Measurements from ENCODE around the gene HOXC11. TPM values are rescaled to one million over a fixed set of nuclear protein-coding genes. Genes with fewer than 3 reads are reported as not detected.

The HOXC11 gene
- total RNA-seq, 1 donor from 2014 or later = not detected

DNA sequence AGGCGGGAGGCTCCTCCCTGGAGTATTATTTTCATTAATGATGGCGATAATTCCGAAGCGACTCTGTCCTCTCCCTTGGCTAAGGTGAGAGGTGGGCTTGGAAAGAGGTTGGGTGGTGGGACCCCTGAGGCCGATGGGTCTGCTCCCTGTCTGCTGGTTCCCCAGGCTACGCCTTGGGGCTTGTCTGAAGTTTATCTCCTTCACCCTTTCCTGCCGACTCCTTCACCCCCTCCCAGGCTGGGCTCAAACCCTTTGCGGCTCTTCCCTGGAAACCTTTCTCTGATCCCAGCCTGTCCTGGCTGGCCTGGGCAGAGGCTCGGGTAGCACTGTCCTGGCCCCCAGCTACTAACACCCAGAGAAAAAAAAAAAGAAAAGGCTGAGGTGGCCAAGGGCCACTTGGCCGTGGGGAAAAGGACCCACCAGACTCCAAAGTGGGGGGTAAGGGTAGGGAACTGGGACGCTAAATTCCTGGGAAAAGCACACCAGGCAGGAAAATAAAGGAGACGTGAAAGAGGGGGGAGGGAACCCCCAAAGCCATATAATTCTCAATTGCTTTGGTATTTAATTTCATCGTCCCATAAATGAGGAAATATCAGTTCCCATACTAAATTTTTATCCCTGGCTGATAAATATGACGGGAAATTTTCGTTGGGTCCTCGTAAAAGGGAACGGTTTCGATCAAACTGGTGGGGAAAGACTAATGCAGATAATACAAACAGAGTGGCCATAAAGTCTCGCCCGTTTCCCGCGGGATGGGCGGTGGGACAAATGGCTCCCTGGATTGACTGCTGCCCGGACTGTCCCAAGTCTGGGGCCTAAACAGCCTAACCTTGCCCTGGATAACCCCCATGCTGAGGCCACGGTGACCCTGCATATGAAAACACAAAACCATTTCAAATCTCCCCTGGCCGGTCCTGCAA, 10.0 kb downstream of the HOXC11 start:
- H3K36me3 Mint-ChIP-seq (ENCODE audit: unreplicated experiment) = no peaks in the 10 kb centered on the region
- H3K27ac Mint-ChIP-seq (ENCODE audit: unreplicated experiment) = no peak overlapping the region
- no peaks in the 10 kb centered on the region for H3K9me3 Mint-ChIP-seq (ENCODE audit: unreplicated experiment)
- DNase-seq (ENCODE audit: extremely low spot score, unreplicated experiment) = no peak
- TF ChIP-seq, protein P1, sequence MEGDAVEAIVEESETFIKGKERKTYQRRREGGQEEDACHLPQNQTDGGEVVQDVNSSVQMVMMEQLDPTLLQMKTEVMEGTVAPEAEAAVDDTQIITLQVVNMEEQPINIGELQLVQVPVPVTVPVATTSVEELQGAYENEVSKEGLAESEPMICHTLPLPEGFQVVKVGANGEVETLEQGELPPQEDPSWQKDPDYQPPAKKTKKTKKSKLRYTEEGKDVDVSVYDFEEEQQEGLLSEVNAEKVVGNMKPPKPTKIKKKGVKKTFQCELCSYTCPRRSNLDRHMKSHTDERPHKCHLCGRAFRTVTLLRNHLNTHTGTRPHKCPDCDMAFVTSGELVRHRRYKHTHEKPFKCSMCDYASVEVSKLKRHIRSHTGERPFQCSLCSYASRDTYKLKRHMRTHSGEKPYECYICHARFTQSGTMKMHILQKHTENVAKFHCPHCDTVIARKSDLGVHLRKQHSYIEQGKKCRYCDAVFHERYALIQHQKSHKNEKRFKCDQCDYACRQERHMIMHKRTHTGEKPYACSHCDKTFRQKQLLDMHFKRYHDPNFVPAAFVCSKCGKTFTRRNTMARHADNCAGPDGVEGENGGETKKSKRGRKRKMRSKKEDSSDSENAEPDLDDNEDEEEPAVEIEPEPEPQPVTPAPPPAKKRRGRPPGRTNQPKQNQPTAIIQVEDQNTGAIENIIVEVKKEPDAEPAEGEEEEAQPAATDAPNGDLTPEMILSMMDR (IDR thresholded peaks at IDR 0.05) = no peak
- H3K4me1 Mint-ChIP-seq (ENCODE audit: unreplicated experiment) = peaks cover 11% of the 10 kb centered on the region
- peaks cover 95% of the 10 kb centered on the region for H3K27me3 Mint-ChIP-seq (ENCODE audit: unreplicated experiment)
- H3K4me3 Mint-ChIP-seq (ENCODE audit: unreplicated experiment) = no peak overlapping the region

GRCh38 chr12:53983568-53983949, 10.6 kb downstream of the HOXC11 start:
- H3K27me3 Mint-ChIP-seq (ENCODE audit: unreplicated experiment) = peaks cover 95% of the 10 kb centered on the region
- TF ChIP-seq, protein P1 (IDR thresholded peaks at IDR 0.05) = no peak
- no peak for DNase-seq (ENCODE audit: extremely low spot score, unreplicated experiment)
- no peak overlapping the region for H3K4me3 Mint-ChIP-seq (ENCODE audit: unreplicated experiment)
- H3K36me3 Mint-ChIP-seq (ENCODE audit: unreplicated experiment) = no peaks in the 10 kb centered on the region
- H3K4me1 Mint-ChIP-seq (ENCODE audit: unreplicated experiment) = peaks cover 11% of the 10 kb centered on the region
- H3K9me3 Mint-ChIP-seq (ENCODE audit: unreplicated experiment) = no peaks in the 10 kb centered on the region
- no peak overlapping the region for H3K27ac Mint-ChIP-seq (ENCODE audit: unreplicated experiment)

- no peak overlapping the region for H3K27ac Mint-ChIP-seq (ENCODE audit: unreplicated experiment)
- H3K9me3 Mint-ChIP-seq (ENCODE audit: unreplicated experiment) = no peaks in the 10 kb centered on the region
- peaks cover 95% of the 10 kb centered on the region for H3K27me3 Mint-ChIP-seq (ENCODE audit: unreplicated experiment)
- H3K4me3 Mint-ChIP-seq (ENCODE audit: unreplicated experiment) = no peak overlapping the region
- DNase-seq (ENCODE audit: extremely low spot score, unreplicated experiment) = no peak
- no peaks in the 10 kb centered on the region for H3K36me3 Mint-ChIP-seq (ENCODE audit: unreplicated experiment)
- TF ChIP-seq, protein P1 (IDR thresholded peaks at IDR 0.05) = no peak
- peaks cover 12% of the 10 kb centered on the region for H3K4me1 Mint-ChIP-seq (ENCODE audit: unreplicated experiment)
Measured at GRCh38 chr12:53983950-53984572, 11.1 kb downstream of the HOXC11 start.

DNA sequence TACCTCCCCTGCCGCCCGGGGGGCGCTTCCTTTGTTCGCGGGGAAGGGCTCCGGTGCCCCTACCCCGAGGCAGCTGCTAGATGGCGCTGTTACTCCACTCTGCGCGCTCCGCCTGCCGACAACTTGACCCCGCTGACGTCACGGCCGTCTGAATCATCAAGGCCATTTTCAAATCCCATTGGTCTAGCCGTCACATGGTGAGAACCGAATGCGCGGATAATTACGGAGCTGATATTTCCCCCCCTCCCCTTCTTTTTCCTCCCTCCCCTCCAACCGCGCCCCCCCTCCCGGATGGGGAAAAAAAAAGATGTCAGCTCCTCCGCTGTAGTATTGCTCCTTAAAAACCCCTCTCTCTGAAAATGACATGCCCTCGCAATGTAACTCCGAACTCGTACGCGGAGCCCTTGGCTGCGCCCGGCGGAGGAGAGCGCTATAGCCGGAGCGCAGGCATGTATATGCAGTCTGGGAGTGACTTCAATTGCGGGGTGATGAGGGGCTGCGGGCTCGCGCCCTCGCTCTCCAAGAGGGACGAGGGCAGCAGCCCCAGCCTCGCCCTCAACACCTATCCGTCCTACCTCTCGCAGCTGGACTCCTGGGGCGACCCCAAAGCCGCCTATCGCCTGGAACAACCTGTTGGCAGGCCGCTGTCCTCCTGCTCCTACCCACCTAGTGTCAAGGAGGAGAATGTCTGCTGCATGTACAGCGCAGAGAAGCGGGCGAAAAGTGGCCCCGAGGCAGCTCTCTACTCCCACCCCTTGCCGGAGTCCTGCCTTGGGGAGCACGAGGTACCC, 12.2 kb downstream of the HOXC11 start, which contains the start of gene HOXC10:
Gene HOXC10 (plus strand): TSS at position 246 of the 791 bp plus-strand sequence. CDS start 114 bp downstream, at position 360.
- TF ChIP-seq, protein P1 (IDR thresholded peaks at IDR 0.05) = peak; percentile 50
- Mint-ChIP-seq H3K27me3 (ENCODE audit: unreplicated experiment) (peaks cover 95% of the 10 kb centered on the region), H3K9me3 (ENCODE audit: unreplicated experiment) (no peaks in the 10 kb centered on the region), H3K27ac (ENCODE audit: unreplicated experiment) (no peak within 1 kb of the TSS), H3K36me3 (ENCODE audit: unreplicated experiment) (no peaks in the 10 kb centered on the region), H3K4me1 (ENCODE audit: unreplicated experiment) (peaks cover 16% of the 10 kb centered on the region), H3K4me3 (ENCODE audit: unreplicated experiment) (no peak within 1 kb of the TSS)
- no peak for DNase-seq (ENCODE audit: extremely low spot score, unreplicated experiment)
